ENCODE results near the gene SPRY4. TPM values are rescaled to one million over a fixed set of nuclear protein-coding genes. Genes with fewer than 3 reads are reported as not detected.

SPRY4 gene
- total RNA-seq, 1 experiment from 2014 or later, result 7.7 TPM

DNA sequence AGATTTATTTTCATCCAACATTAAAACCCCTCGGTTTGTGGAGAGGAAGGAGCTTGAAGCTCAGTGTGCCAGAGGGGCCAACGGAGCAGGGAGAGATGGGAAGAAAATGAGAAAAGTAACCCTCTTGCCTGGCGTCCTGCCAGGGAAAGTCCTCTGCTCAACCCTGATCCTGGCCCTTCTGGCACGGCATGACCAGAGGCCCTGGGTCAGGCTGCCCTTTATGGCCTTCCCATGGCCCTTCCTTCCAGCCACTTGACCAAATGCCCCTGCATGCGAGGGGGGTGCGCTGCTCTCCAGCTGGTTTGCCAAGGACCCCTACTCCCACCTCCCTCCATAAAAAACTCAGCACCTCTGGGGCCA, 43.8 kb downstream of the SPRY4 start:
- H3K4me3 ChIP-seq (ENCODE audit: low read depth, low read length), result no peak overlapping the region
- no peaks in the 10 kb centered on the region for H3K9me3 Mint-ChIP-seq (ENCODE audit: unreplicated experiment)
- no peaks in the 10 kb centered on the region for H3K36me3 Mint-ChIP-seq (ENCODE audit: insufficient read depth, unreplicated experiment)
- H3K4me1 Mint-ChIP-seq (ENCODE audit: low read depth, unreplicated experiment), result peaks cover 18% of the 10 kb centered on the region
- POLR2A ChIA-PET, result no interaction called here
- intact Hi-C loops (cut with micrococcal nuclease; ENCODE audit: unreplicated experiment), result no loop called here
- H3K27me3 ChIP-seq (replicated peaks; ENCODE audit: control insufficient read depth, insufficient read depth, low read length), result no peaks in the 10 kb centered on the region
- H3K9me3 ChIP-seq, result no peaks in the 10 kb centered on the region
- no peak for DNase-seq
- H3K36me3 ChIP-seq (ENCODE audit: control insufficient read depth, insufficient read depth, low read length), result no peaks in the 10 kb centered on the region
- no peak overlapping the region for H3K27ac Mint-ChIP-seq (ENCODE audit: unreplicated experiment)
- no peaks in the 10 kb centered on the region for H3K27me3 Mint-ChIP-seq (ENCODE audit: insufficient read depth, unreplicated experiment)
- no peak overlapping the region for H3K4me3 Mint-ChIP-seq (ENCODE audit: unreplicated experiment)
- CTCF ChIA-PET, result no interaction called here
- no TSS peak for BruUV-seq (replicated peaks)
- no peak for TF ChIP-seq CTCF (IDR thresholded peaks at IDR 0.05; ENCODE audit: insufficient read depth in 1 of 2, low read depth in 1 of 2, low read length in 1 of 2, severe bottlenecking in 1 of 2, unreplicated experiment in 1 of 2)
- peaks cover 23% of the 10 kb centered on the region for H3K4me1 ChIP-seq

DNA sequence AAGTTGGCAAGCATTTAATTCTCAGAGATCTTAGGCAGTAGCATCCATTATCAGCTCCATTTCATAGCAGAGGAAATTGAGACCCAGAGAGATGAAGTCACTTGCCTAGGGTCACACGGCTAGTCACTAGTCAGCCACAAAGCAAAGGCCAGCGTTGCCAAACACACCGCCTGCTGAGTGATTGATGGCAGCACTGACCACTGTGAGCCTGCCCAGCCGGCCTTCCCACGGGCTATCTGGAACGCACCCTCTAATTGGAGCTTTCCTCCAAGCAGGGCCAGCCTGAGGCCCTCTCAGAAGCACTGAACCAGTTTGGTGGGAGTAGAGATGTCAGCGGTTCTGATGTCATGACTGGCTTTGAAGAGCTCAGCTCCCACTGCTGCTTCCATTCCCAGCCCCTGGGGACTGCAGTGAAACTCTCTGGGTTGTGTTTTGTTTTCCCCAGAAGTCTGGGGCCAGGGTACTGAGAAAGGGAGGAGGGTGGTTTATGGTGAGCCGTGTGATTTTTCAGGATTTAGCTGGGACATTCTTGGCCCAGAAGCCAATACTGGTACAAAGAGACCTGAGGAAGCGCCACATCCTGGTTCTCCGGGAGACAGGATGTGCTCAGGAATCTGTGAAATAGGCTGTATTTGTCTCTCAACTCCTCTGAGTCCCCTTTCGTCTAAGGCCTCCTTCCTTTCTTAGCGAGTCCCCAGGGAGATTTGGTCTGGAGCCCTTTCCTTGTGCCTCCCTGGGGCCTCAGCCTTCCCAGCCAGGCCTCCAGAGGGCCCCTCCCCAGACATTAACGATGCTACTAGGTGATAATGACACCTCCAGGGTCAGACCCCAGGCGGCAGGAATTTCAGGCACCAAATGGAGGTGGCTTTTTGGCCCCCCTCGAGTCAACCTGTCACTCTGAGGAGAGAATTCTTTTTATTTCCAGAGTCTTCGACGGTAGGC, 44.5 kb downstream of the SPRY4 start:
- H3K4me1 Mint-ChIP-seq (ENCODE audit: low read depth, unreplicated experiment), result peaks cover 18% of the 10 kb centered on the region
- BruUV-seq (replicated peaks), result no TSS peak
- CTCF ChIA-PET, result no interaction called here

DNA sequence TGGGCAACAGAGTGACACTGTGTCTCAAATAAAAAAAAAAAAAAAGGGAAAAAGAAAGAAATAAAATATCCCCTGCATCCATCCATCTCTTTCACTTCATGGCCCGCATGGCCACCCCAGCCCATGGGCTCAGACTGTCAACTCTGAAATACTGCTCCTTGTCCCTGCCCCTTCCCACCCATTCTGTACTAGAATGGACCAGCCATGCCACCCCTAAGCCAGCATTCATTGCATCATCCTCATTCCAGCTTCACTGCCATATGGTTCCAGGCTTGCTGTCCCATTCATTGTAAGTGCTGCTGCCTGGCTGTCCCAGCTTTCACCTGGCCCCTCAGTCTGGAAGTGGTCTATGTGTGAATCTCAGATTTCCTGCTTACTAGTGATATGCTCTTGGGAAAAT, 46.2 kb downstream of the SPRY4 start:
- CTCF ChIA-PET, result no interaction called here
- Histone ChIP-seq H3K36me3 (ENCODE audit: control insufficient read depth, insufficient read depth, low read length) (no peaks in the 10 kb centered on the region), H3K9me3 (no peaks in the 10 kb centered on the region), H3K4me1 (peaks cover 23% of the 10 kb centered on the region), H3K4me3 (ENCODE audit: low read depth, low read length) (no peak overlapping the region), H3K27me3 (replicated peaks; ENCODE audit: control insufficient read depth, insufficient read depth, low read length) (no peaks in the 10 kb centered on the region)
- intact Hi-C loops (cut with micrococcal nuclease; ENCODE audit: unreplicated experiment), result no loop called here
- Mint-ChIP-seq H3K9me3 (ENCODE audit: unreplicated experiment) (no peaks in the 10 kb centered on the region), H3K36me3 (ENCODE audit: insufficient read depth, unreplicated experiment) (no peaks in the 10 kb centered on the region), H3K27me3 (ENCODE audit: insufficient read depth, unreplicated experiment) (no peaks in the 10 kb centered on the region), H3K27ac (ENCODE audit: unreplicated experiment) (peak overlapping the region; percentile 16), H3K4me3 (ENCODE audit: unreplicated experiment) (no peak overlapping the region), H3K4me1 (ENCODE audit: low read depth, unreplicated experiment) (peaks cover 18% of the 10 kb centered on the region)
- no peak for TF ChIP-seq CTCF (IDR thresholded peaks at IDR 0.05; ENCODE audit: insufficient read depth in 1 of 2, low read depth in 1 of 2, low read length in 1 of 2, severe bottlenecking in 1 of 2, unreplicated experiment in 1 of 2)
- DNase-seq, result no peak
- POLR2A ChIA-PET, result no interaction called here
- no TSS peak for BruUV-seq (replicated peaks)

More for the DNA sequence above, 44.5 kb downstream of the SPRY4 start:
- no peaks in the 10 kb centered on the region for H3K36me3 Mint-ChIP-seq (ENCODE audit: insufficient read depth, unreplicated experiment)
- no peaks in the 10 kb centered on the region for H3K27me3 Mint-ChIP-seq (ENCODE audit: insufficient read depth, unreplicated experiment)
- no peaks in the 10 kb centered on the region for H3K27me3 ChIP-seq (replicated peaks; ENCODE audit: control insufficient read depth, insufficient read depth, low read length)
- H3K4me3 ChIP-seq (ENCODE audit: low read depth, low read length), result no peak overlapping the region
- DNase-seq, result peak; percentile 46 to 77
- no peak overlapping the region for H3K4me3 Mint-ChIP-seq (ENCODE audit: unreplicated experiment)
- no peaks in the 10 kb centered on the region for H3K9me3 ChIP-seq
- TF ChIP-seq CTCF (IDR thresholded peaks at IDR 0.05; ENCODE audit: insufficient read depth in 1 of 2, low read depth in 1 of 2, low read length in 1 of 2, severe bottlenecking in 1 of 2, unreplicated experiment in 1 of 2), result no peak
- POLR2A ChIA-PET, result no interaction called here
- H3K27ac Mint-ChIP-seq (ENCODE audit: unreplicated experiment), result peak overlapping the region; percentile 22
- H3K4me1 ChIP-seq, result peaks cover 23% of the 10 kb centered on the region
- intact Hi-C loops (cut with micrococcal nuclease; ENCODE audit: unreplicated experiment), result no loop called here
- no peaks in the 10 kb centered on the region for H3K9me3 Mint-ChIP-seq (ENCODE audit: unreplicated experiment)
- no peaks in the 10 kb centered on the region for H3K36me3 ChIP-seq (ENCODE audit: control insufficient read depth, insufficient read depth, low read length)
